ENCODE data around the gene TAS1R1. TPM values are rescaled to one million over a fixed set of nuclear protein-coding genes. Genes with fewer than 3 reads are reported as not detected.
A peak's percentile ranks its signal among the peaks of the same experiment; 100 is the strongest.

TAS1R1 gene
- total and polyA plus RNA-seq, 9 of the 15 experiments (the other 6 are each of a cell fraction or from before 2014, with no cell fraction given), result 0.06 TPM; not detected in 8

GRCh38 chr1:6614019-6614928, 59.2 kb downstream of the TAS1R1 start (continued):
- TF ChIP-seq NR4A1 (CRISPR knock-in tag; IDR thresholded peaks at IDR 0.05) (no peak), NR4A1 (tag; IDR thresholded peaks at IDR 0.05) (no peak), ZBTB11 (CRISPR knock-in tag; IDR thresholded peaks at IDR 0.05) (peak in 1 of 3 experiments; percentile 30; a peak in 1 of 6 replicates), HMG20A (CRISPR knock-in tag; conservative IDR thresholded peaks at IDR 0.05) (no peak), CHD4 (IDR thresholded peaks at IDR 0.05; ENCODE audit: insufficient read depth, insufficient replicate concordance, low read depth, low read length, poor library complexity, severe bottlenecking) (no peak), TAF1 (IDR thresholded peaks at IDR 0.05; ENCODE audit: control insufficient read depth, extremely low read depth, insufficient read depth, low read length, severe bottlenecking) (peak; percentile 33), DLX4 (CRISPR knock-in tag; IDR thresholded peaks at IDR 0.05) (no peak), STAG1 (CRISPR knock-in tag; IDR thresholded peaks at IDR 0.05; ENCODE audit: borderline replicate concordance) (no peak), ZBTB12 (CRISPR knock-in tag; IDR thresholded peaks at IDR 0.05) (no peak), ZNF561 (CRISPR knock-in tag; conservative IDR thresholded peaks at IDR 0.05) (no peak), KDM5B (IDR thresholded peaks at IDR 0.05; ENCODE audit: insufficient replicate concordance, low read depth, low read length) (no peak), ZNF584 (CRISPR knock-in tag; IDR thresholded peaks at IDR 0.05; ENCODE audit: low read depth) (0 out of 2 replicates have a peak, but pooled peaks have one; percentile 2), SLC30A9 (CRISPR knock-in tag; IDR thresholded peaks at IDR 0.05) (no peak), CREB5 (CRISPR knock-in tag; IDR thresholded peaks at IDR 0.05) (no peak), ZNF740 (CRISPR knock-in tag; IDR thresholded peaks at IDR 0.05) (no peak), ZNF740 (tag; IDR thresholded peaks at IDR 0.05) (peak in 1 of 2 experiments; percentile 7; a peak in 1 of 4 replicates), RFX1 (IDR thresholded peaks at IDR 0.05) (no peak)
